Ecto neural progenitor cell (in vitro differentiated cells): ENCODE results near the gene BCS1L.

Experiments used
- DNase-seq: peaks from one replicate; pipeline ENCODE4 v3.0.0-alpha.2; 2018; ENCODE audit warnings: low spot score

BCS1L gene, protein sequence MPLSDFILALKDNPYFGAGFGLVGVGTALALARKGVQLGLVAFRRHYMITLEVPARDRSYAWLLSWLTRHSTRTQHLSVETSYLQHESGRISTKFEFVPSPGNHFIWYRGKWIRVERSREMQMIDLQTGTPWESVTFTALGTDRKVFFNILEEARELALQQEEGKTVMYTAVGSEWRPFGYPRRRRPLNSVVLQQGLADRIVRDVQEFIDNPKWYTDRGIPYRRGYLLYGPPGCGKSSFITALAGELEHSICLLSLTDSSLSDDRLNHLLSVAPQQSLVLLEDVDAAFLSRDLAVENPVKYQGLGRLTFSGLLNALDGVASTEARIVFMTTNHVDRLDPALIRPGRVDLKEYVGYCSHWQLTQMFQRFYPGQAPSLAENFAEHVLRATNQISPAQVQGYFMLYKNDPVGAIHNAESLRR

GRCh38 chr2:218659258-218659987 lies at the start of gene BCS1L, which contains the start of gene ZNF142:
Gene BCS1L (plus strand): TSS chr2:218659683. CDS start chr2:218660988, 1,305 bp downstream.
Gene ZNF142 (minus strand): TSS chr2:218659623. CDS start chr2:218656429, 3,194 bp downstream.
- DNase-seq, result peak; percentile 93

- no peak for DNase-seq
Observed at GRCh38 chr2:218615868-218616315, 43.6 kb upstream of the BCS1L start.

DNA sequence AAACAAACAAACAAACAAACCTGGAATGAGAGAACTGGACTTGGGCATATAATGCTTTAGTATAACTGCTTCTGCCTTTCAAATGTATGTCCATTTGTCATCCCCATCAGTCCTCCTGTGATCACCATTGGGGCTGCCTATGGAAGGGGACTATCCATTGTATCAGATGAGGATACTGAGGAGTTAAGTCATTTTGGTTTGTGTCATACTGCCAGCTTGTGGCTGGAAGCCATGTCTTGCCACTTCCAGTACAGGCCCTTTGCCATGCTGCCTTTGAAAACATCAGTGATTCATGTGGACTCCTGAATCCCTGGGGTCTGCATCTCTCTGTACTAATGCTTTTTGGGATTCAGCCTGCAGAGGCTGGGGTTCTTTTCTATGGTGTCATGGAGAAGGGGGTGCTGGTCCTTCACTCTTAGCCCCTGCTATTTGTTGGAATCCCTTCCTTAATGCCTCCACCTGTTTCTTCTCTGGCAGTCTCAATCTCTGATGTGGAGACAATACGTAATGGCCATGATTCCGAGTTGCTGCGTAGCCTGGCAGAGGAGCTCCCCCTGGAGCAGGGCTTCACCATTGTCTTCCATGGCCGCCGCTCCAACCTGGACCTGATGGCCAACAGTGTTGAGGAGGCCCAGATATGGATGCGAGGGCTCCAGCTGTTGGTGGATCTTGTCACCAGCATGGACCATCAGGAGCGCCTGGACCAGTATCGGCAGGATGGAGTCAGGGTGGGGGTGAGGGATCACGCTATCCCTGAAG lies 41.2 kb upstream of the BCS1L start:
- DNase-seq, result no peak

DNA sequence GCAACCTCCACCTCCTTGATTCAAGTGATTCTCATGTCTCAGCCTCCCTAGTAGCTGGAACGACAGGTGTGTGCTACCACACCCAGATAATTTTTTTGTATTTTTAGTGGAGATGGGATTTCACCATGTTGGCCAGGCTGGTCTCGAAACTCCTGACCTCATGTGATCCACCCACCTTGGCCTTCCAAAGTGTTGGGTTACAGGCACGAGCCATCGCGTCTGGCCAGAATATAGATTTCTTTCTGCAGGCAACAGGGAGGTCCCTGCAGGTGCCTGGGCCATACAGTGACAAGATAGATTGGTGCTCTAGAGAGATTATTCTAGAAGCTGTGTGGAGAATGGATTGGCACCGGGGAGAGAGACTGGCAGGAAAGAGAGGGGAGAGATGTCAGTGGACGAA lies 38.5 kb upstream of the BCS1L start:
- DNase-seq, result no peak

DNA sequence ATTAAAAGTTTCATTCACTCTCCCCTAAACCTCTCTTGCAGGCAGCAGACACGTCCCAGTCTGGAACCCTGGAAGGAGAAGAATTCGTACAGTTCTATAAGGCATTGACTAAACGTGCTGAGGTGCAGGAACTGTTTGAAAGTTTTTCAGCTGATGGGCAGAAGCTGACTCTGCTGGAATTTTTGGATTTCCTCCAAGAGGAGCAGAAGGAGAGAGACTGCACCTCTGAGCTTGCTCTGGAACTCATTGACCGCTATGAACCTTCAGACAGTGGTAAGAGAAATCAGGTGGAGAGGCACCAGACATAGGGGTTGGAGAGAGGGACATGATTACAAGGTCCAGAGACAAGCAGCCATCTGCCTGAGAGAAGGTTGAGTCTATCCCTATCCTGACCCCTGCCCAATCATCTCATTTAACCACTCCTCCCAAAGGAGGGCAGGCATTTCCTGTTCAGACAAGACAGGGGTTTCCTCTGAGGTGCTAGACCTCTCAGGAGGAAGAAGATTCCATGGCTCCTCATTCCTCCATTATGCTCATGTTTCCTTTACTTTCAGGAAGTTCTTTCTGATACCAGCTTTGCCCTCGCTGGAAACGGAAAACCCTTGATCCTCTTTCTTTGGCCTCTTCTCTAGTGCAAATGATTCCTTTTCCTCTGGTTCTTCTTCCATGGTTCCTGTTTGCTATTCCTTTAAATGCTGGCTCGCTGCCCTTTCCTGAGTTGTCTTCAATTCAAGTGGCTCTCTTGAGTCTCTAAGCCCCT lies 36.7 kb upstream of the BCS1L start:
- DNase-seq, result no peak

DNA sequence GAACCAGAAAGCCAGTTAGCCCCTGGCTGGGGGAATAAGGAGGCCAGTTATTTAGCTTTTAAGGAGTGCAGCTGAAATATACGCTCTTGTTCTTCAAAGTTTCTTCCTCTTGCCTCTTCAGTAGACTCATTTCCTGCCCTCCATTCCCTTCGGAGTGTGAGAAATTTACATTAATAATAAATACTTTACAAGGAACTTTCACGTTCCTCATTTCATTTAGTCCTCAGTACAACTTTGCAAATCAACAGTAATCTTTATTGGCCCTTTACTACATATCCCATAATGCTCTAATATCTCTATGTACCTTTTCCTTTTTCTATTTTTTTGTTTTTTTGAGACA lies 36.1 kb upstream of the BCS1L start:
- no peak for DNase-seq

- no peak for DNase-seq
Observed at GRCh38 chr2:218626369-218626768, 33.1 kb upstream of the BCS1L start.

DNA sequence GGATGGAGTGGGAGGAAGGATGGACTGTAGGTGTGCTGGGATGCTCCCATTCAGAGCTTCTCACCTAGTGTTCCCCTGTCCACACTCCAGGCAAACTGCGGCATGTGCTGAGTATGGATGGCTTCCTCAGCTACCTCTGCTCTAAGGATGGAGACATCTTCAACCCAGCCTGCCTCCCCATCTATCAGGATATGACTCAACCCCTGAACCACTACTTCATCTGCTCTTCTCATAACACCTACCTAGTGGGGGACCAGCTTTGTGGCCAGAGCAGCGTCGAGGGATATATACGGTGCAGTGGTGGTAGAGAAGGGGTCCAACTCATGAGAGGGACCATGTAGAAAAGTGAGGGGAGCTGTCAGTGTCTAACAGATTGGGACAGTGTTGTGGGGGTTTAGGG lies 31.5 kb upstream of the BCS1L start:
- no peak for DNase-seq

DNA sequence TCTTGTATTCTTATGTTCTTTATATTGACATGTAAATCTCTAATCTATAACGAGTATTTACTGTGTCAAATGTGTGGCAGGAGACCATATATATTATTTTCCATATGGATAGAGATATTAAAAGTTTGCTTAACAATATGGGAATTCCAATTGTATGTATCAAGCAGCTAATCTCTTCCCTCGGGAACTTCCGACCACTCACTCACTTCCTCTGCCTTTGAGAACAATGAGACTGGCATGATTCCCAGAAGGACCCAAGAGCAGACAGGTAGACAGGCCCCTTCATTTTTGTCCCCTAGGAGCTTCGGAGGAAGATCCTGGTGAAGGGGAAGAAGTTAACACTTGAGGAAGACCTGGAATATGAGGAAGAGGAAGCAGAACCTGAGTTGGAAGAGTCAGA lies 27.6 kb upstream of the BCS1L start:
- no peak for DNase-seq

DNA sequence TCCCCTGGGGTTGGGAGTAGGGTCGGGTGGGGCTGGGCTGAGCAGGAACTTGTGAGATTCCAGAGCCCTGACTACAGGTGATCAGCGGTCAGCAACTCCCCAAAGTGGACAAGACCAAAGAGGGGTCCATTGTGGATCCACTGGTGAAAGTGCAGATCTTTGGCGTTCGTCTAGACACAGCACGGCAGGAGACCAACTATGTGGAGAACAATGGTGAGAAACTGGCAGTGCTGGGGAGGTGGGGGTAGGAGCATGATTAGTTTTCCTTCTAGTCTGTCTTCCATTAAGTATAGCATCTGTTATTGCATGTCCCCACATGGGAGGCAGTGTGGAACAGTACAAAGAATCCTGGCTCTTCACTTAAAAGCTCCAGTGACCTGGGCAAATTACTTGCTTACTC lies 23.8 kb upstream of the BCS1L start:
- no peak for DNase-seq

- no peak for DNase-seq
Observed at GRCh38 chr2:218638372-218638771, 21.1 kb upstream of the BCS1L start.

DNA sequence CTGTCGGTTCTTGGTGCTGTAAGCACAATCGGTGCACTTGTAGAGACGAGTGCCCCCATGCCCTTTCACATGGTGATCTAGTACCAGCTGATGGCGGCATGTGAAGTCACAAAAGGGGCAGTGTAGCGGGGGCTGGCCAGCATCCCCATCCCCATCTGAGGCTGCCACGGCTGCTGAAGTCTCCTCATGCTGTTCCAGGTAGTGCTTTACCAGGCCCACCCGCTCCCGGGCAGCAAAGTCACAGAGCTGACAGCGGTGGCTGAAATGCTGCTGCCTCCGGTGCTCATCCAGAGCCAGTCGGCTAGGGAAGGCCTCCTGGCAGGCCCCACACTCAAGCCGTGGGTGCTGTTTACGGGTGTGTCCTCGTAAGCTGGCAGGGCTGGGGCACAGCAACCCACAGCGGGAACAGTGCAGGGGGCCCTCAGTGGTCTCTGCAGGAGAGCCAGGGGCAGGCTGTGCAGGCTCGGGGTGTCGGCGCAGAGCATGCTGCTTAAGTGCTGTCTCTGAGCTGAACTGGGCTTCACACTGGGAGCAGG lies 17.3 kb upstream of the BCS1L start:
- no peak for DNase-seq

DNA sequence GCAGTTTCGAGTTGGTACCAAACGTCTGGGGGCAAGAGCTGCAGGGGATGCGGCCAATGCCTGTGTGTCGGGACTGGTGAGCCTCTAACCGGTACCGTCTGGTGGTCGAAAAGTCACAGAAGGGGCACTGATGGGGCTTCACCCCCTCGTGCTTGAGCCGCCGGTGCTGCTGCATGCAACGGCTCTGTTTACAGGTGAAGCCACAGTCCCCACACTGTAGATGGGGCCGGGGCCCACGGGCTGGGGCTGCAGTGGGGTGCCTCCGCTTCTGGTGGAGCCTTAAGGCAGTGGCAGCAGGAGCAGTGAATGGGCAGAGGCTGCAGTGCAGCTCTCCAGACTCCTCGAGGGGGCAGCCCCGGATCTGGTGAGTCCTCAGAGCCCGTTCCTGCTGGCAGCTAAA lies 16.7 kb upstream of the BCS1L start:
- no peak for DNase-seq

GRCh38 chr2:218643751-218644310 lies 15.7 kb upstream of the BCS1L start:
- no peak for DNase-seq

DNA sequence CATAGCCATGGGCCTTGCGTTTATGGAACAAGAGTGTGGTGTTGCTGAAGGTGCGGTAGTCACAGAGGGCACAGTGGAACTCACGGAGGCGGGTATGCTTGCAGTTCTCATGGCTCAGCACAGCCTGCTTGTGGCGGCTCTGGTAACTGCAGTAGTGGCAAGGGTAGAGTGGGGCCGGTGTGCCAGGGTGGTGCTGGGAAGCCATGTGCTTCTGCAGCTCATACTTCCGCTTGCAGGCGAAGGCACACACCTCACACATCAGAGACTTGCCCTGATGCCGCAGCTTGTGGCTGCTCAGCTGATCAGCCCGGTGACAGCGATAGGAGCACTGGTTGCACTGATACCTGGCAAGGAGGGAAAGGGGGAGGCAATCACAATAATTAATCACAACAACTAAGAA lies 14.8 kb upstream of the BCS1L start:
- DNase-seq, result no peak

DNA sequence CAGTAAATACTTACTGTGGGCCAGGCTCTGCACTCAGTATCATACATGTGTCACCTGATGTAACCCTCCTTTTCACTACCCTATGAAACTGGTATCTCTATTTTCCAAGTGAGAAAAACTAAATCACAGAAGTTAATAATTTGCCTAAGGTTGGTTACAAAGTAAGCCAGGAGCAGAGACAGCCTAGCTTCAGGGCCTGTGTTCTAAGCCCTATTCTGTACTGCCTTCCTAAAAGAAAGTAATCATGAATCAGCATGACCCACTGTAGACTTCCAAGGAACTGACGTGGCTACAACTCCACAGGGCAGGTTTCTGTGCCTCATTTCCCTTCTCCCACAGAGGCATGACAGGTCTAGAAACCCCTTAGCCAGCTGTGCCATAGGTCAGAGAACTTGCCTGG lies 14.4 kb upstream of the BCS1L start:
- no peak for DNase-seq

- DNase-seq, result peak; percentile 55
Observed at GRCh38 chr2:218648088-218648786, 11.2 kb upstream of the BCS1L start.

DNA sequence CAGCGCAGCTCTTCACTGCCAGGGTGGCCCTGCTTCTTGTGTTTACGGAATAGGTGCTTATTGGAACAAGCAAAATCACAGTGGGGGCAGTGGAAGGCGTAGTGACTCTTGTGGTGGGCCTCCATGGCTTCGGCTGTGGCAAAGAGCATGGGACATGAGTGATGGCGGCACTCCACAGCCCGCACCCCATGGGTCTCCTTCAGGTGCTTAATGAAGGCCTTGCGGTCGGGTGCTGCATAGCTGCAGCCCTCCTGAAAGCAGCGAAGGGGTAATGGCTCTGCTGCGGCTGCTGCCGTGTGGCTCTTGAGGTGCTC lies 10.7 kb upstream of the BCS1L start:
- no peak for DNase-seq

DNA sequence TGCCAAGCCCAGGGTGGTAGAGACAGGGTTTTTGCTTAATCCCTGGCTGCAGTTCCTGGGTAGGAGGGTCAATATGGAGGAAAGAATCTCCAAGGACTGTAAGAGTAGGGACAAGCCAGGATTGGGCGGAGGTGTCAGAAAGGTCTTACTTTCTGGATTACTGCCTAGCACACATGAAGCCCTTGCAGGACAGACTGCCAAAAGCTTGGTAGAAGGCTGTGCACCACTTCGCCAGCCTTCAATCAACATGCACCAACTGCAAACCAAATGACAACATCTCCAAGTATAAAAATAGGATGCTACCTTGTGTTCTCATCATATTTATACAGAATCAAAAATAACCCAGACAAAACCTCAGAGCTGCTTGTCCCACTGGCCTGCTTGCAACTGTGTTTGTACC lies 3.7 kb upstream of the BCS1L start:
- DNase-seq, result no peak

DNA sequence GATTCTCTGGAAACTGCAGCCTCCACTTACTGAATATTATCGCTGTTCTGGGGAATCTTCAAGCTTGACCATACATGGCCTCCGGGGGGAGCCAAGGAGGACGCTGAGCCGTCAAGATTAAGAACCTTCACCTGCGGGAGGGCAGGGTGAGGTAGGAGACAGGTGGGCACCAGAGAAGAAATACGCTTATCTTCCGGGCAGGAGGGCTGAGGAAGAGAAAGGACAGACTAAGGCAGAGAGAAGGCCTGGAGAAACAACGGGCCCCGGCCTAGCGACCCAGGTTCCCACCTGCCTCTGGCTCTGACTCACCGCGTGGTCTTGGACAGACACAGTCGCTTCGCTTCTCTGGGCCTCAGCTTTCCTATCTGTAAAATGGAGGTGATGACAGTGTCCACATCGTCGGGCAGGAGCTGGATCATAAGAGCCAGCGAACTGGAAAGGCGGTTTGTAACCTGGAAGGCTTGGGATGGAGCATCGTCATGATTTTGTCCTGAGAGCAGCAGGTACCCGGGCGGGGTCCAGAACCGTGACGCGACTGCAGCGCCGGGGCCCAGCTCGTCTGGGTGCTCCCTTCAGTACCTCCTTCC lies 719 bp upstream of the BCS1L start:
- peak; percentile 64 for DNase-seq

DNA sequence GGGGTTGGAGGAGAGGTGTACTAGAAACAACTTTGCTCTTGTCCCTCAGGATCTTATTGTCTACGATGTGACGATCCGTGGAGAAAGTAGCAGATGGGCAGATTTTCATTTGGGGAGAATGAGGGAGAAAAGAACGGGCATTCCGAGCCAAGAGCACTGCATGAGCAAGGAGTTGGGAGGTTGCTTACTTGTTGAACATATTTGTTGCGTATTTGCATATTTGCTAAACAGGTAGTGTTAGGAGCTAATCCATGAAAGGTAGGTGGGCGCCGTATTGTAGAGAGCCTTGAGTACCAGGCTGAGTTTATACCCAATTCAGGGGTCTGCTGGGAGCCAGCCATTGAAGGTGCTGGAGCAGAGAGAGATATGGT lies 490 bp downstream of the BCS1L start:
- DNase-seq, result no peak
